ENCODE measurements around the gene TBX2. TPM values are rescaled to one million over a fixed set of nuclear protein-coding genes. Genes with fewer than 3 reads are reported as not detected.

Gene TBX2
- total and polyA plus RNA-seq, 7 donors, result 0.99 to 5.3 (median 3.3) TPM

DNA sequence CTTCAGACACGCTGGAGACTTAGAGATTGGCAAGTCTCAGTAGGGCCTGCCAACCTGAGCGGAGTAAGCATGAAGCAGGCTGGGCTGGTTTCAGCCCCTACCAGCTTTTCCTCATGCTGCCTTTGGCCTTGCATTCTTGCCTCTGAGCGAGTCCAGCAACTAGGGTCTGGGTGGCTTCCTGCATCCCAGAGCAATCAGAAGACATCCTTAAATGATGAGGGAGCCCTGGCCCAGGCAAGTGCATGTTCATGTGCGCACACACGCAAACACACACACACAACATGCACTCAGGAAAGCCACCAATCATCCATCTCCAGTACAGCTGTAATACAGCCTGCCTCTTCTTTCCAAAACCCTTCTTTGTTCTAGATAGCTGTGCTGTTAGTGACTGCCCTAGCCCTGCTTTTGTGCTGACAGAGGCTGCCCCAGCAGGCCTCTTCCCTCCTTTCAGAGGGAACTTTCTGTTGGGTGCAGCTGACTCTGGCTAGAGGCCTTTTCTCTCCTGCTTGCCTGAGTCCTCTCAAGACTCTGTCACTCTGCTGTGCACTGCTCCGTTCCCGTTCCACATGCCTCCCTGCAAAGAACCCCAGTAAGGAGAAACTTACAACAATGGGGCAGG, 30.7 kb upstream of the TBX2 start:
- no peak for DNase-seq
- H3K27me3 ChIP-seq, result no peaks in the 10 kb centered on the region
- H3K4me1 ChIP-seq, result no peaks in the 10 kb centered on the region
- no peak overlapping the region for H3K4me3 ChIP-seq
- no peak overlapping the region for H3K27ac ChIP-seq
- H3K9me3 ChIP-seq, result no peaks in the 10 kb centered on the region
- TF ChIP-seq, protein P1, sequence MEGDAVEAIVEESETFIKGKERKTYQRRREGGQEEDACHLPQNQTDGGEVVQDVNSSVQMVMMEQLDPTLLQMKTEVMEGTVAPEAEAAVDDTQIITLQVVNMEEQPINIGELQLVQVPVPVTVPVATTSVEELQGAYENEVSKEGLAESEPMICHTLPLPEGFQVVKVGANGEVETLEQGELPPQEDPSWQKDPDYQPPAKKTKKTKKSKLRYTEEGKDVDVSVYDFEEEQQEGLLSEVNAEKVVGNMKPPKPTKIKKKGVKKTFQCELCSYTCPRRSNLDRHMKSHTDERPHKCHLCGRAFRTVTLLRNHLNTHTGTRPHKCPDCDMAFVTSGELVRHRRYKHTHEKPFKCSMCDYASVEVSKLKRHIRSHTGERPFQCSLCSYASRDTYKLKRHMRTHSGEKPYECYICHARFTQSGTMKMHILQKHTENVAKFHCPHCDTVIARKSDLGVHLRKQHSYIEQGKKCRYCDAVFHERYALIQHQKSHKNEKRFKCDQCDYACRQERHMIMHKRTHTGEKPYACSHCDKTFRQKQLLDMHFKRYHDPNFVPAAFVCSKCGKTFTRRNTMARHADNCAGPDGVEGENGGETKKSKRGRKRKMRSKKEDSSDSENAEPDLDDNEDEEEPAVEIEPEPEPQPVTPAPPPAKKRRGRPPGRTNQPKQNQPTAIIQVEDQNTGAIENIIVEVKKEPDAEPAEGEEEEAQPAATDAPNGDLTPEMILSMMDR (IDR thresholded peaks at IDR 0.05), result no peak
- no peak for TF ChIP-seq POLR2AphosphoS5 (IDR thresholded peaks at IDR 0.05)
- no peak for TF ChIP-seq EP300 (IDR thresholded peaks at IDR 0.05)
- no peak for TF ChIP-seq POLR2A (IDR thresholded peaks at IDR 0.05)
- intact Hi-C loops (cut with DNase I), result no loop called here
- 93 to 96% methylated on average over 7 of the region's 7 CpGs for WGBS, 2 donors
- H3K36me3 ChIP-seq, result no peaks in the 10 kb centered on the region

DNA sequence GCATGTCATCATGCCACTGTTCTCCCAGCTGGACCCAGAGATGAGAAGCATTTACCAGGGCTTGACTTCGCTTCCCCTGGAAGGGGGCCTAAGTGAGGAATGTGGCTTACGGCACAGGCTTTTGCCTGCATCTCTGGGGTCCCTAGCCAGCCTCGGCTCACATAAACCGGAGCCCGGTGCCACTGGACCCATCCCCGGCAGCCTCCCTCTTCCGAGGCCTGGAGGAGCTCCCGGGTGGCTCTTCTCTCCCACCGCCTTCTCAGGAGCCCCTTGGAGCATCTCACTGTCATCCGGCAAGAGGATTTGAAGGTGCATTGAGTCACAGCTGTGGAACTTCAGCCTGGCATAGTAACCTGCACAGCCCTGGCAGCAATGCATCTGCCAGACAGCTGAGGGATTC, 29.9 kb upstream of the TBX2 start:
- 96 to 97% methylated on average over 10 of the region's 10 CpGs for WGBS, 2 donors
- no peak for TF ChIP-seq EP300 (IDR thresholded peaks at IDR 0.05)
- TF ChIP-seq, protein P1 (IDR thresholded peaks at IDR 0.05), result no peak
- no peak for TF ChIP-seq POLR2A (IDR thresholded peaks at IDR 0.05)
- TF ChIP-seq POLR2AphosphoS5 (IDR thresholded peaks at IDR 0.05), result no peak
- intact Hi-C loops (cut with DNase I), result no loop called here
- H3K4me3 ChIP-seq, result no peak overlapping the region
- no peaks in the 10 kb centered on the region for H3K9me3 ChIP-seq
- no peaks in the 10 kb centered on the region for H3K36me3 ChIP-seq
- H3K27me3 ChIP-seq, result no peaks in the 10 kb centered on the region
- no peak for DNase-seq
- no peak overlapping the region for H3K27ac ChIP-seq
- H3K4me1 ChIP-seq, result no peaks in the 10 kb centered on the region

DNA sequence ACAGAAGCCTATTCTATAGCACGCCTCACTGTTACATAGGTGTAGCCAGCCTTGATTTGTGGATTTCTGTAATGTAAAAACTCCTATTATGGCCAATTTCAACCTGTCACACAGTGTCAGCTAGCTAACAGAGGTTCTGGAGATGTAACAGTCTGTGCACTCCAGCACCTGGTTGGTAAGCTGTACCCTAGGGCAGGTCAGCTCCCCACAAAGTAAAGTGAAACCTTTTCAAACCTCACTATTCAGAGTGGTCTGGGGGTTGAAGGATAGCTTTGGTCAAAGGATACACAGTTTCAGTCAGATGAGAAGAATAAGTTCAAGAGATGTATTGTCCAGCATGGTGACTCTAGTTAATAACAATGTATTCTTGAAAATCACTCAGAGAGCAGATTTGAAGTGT, 28.5 kb upstream of the TBX2 start:
- intact Hi-C loops (cut with DNase I), result no loop called here
- no peaks in the 10 kb centered on the region for H3K27me3 ChIP-seq
- 97 to 98% methylated on average over 1 of the region's 1 CpG for WGBS, 2 donors
- H3K4me1 ChIP-seq, result no peaks in the 10 kb centered on the region
- no peaks in the 10 kb centered on the region for H3K36me3 ChIP-seq
- TF ChIP-seq POLR2AphosphoS5 (IDR thresholded peaks at IDR 0.05) (no peak), POLR2A (IDR thresholded peaks at IDR 0.05) (no peak)
- TF ChIP-seq, protein P1 (IDR thresholded peaks at IDR 0.05), result no peak
- H3K9me3 ChIP-seq, result no peaks in the 10 kb centered on the region
- no peak overlapping the region for H3K4me3 ChIP-seq
- no peak for DNase-seq
- H3K27ac ChIP-seq, result no peak overlapping the region

DNA sequence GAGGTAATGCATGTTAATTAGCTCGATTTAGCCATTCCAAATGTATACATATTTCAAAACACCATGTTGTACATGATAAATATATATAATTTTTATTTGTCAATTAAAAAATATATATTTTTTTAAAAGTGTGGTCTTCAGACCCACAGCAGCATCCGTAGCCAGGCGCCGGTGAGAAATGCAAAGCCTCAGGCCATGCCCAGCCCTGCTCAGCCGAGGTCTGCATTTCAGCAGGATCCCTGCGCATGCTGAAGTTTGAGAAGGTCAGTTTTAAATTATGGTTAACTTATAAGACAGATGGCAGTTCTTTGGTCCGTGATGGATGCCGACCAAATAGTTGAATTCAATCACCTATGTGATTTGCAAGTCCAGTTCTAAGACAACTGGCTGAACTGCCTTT, 28.0 kb upstream of the TBX2 start:
- Histone ChIP-seq H3K27ac (no peak overlapping the region), H3K36me3 (no peaks in the 10 kb centered on the region), H3K27me3 (no peaks in the 10 kb centered on the region), H3K4me3 (no peak overlapping the region), H3K4me1 (no peaks in the 10 kb centered on the region), H3K9me3 (no peaks in the 10 kb centered on the region)
- TF ChIP-seq, protein P1 (IDR thresholded peaks at IDR 0.05), result no peak
- no peak for TF ChIP-seq EP300 (IDR thresholded peaks at IDR 0.05)
- TF ChIP-seq POLR2A (IDR thresholded peaks at IDR 0.05), result no peak
- no peak for TF ChIP-seq POLR2AphosphoS5 (IDR thresholded peaks at IDR 0.05)
- 96 to 97% methylated on average over 8 of the region's 8 CpGs for WGBS, 2 donors
- intact Hi-C loops (cut with DNase I), result no loop called here
- DNase-seq, result no peak

DNA sequence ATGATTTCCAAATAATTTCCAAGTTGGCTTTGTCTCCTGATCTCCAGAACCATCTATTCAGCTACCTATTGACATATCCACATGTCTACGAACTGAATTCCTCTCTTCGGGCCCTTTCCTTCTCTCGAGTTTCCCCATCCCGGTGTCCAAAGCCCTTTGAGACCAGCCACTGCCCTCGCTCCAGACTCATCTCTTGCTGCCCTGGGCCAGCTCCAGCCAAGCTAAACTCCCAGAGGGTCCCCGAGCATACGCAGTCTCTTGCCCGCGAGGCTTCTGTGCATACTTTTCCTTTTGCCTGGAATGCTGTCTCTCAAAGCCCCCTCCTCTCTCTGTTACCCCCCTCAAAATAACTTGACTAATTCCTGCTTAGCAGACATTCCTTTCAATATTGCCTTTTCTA, 27.2 kb upstream of the TBX2 start:
- no peak for DNase-seq
- H3K36me3 ChIP-seq, result no peaks in the 10 kb centered on the region
- H3K9me3 ChIP-seq, result no peaks in the 10 kb centered on the region
- TF ChIP-seq EP300 (IDR thresholded peaks at IDR 0.05), result no peak
- no peak for TF ChIP-seq POLR2A (IDR thresholded peaks at IDR 0.05)
- TF ChIP-seq, protein P1 (IDR thresholded peaks at IDR 0.05), result no peak
- no peak overlapping the region for H3K4me3 ChIP-seq
- no peaks in the 10 kb centered on the region for H3K4me1 ChIP-seq
- H3K27me3 ChIP-seq, result no peaks in the 10 kb centered on the region
- 90 to 95% methylated on average over 9 of the region's 9 CpGs for WGBS, 2 donors
- intact Hi-C loops (cut with DNase I), result no loop called here
- H3K27ac ChIP-seq, result no peak overlapping the region

Measured in sigmoid colon (tissue), 7 donors.